HG03095 (cell line): ENCODE data around the gene TNIK.

Experiments used
- ATAC-seq: cut with Tn5 transposase; IDR thresholded peaks from one replicate; pipeline ENCODE4 v1.9.1; 2021; ENCODE audit warnings: moderate library complexity; ENCODE audit not compliant: unreplicated experiment

Gene TNIK

GRCh38 chr3:171346019-171346418, 114.2 kb downstream of the TNIK start:
- ATAC-seq: no peak

- ATAC-seq: no peak
Measured at GRCh38 chr3:171345107-171345843, 114.9 kb downstream of the TNIK start.

- no peak for ATAC-seq
Measured at GRCh38 chr3:171343693-171344092, 116.5 kb downstream of the TNIK start.

GRCh38 chr3:171342783-171343420, 117.3 kb downstream of the TNIK start:
- no peak for ATAC-seq

GRCh38 chr3:171342200-171342599, 118.0 kb downstream of the TNIK start:
- ATAC-seq: no peak

- ATAC-seq: no peak
Measured at GRCh38 chr3:171340434-171340833, 119.8 kb downstream of the TNIK start.

GRCh38 chr3:171339598-171339997, 120.6 kb downstream of the TNIK start:
- ATAC-seq: no peak

GRCh38 chr3:171336406-171336805, 123.8 kb downstream of the TNIK start:
- no peak for ATAC-seq

- no peak for ATAC-seq
Measured at GRCh38 chr3:171335559-171335958, 124.6 kb downstream of the TNIK start.

GRCh38 chr3:171334465-171334811, 125.8 kb downstream of the TNIK start:
- no peak for ATAC-seq

- ATAC-seq: no peak
Measured at GRCh38 chr3:171333784-171334464, 126.3 kb downstream of the TNIK start.

GRCh38 chr3:171330938-171331337, 129.3 kb downstream of the TNIK start:
- ATAC-seq: no peak

GRCh38 chr3:171329746-171330145, 130.5 kb downstream of the TNIK start:
- ATAC-seq: no peak

GRCh38 chr3:171328419-171329082, 131.7 kb downstream of the TNIK start:
- ATAC-seq: no peak

GRCh38 chr3:171327441-171328174, 132.6 kb downstream of the TNIK start:
- ATAC-seq: no peak

- no peak for ATAC-seq
Measured at GRCh38 chr3:171326717-171327440, 133.3 kb downstream of the TNIK start.

GRCh38 chr3:171323938-171324536, 136.2 kb downstream of the TNIK start:
- no peak for ATAC-seq

- no peak for ATAC-seq
Measured at GRCh38 chr3:171321559-171322360, 138.4 kb downstream of the TNIK start.
